ENCODE data around the gene PLSCR2.

DNA sequence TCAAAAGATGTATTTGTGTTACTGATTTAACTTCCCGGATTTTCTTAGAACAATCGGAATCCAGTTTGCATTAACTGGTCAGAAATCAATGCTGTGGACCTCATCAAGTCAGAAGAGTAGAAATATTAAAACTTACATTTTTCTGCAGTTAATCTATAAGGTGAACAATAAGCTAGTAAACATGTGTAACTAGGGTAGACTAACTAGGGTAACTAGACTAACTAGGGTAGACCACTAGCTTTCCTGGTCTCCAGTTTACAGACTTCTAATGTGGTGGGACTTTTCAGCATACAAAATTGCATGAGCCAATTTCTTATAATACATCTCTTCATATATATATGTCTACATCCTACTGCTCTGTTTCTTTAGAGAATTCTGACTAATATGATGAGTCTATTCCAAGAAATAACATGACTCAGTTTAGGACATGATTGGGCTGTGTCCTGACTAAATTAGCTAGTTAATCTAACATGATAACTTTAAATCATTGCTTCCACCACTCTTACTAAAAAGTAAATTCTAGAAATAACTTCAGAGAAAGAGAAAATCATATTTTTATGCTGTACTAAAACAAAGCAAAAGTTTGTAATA lies 5.3 kb downstream of the PLSCR2 start:
- TF ChIP-seq, protein P1, sequence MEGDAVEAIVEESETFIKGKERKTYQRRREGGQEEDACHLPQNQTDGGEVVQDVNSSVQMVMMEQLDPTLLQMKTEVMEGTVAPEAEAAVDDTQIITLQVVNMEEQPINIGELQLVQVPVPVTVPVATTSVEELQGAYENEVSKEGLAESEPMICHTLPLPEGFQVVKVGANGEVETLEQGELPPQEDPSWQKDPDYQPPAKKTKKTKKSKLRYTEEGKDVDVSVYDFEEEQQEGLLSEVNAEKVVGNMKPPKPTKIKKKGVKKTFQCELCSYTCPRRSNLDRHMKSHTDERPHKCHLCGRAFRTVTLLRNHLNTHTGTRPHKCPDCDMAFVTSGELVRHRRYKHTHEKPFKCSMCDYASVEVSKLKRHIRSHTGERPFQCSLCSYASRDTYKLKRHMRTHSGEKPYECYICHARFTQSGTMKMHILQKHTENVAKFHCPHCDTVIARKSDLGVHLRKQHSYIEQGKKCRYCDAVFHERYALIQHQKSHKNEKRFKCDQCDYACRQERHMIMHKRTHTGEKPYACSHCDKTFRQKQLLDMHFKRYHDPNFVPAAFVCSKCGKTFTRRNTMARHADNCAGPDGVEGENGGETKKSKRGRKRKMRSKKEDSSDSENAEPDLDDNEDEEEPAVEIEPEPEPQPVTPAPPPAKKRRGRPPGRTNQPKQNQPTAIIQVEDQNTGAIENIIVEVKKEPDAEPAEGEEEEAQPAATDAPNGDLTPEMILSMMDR (optimal IDR thresholded peaks at IDR 0.05 in 1 of 3, IDR thresholded peaks at IDR 0.05 in 1 of 3, conservative IDR thresholded peaks at IDR 0.05 in 1 of 3; ENCODE audit: extremely low read depth in 1 of 3, insufficient read depth in 2 of 3, low read length in 3 of 3): no peak
- TF ChIP-seq EZH2 (IDR thresholded peaks at IDR 0.05; ENCODE audit: low read length): no peak
